Stimulated activated CD4-positive, alpha-beta T cell treated with anti-CD3 and anti-CD28 coated beads, Interleukin-2, amount 100 ng/mL, for 24 hours (primary cell): ENCODE measurements around the gene HDGF.

Experiments used
- DNase-seq, 2 donors: peaks; one replicate each; pipeline ENCODE4 v3.0.0-alpha.2; 2020

Gene HDGF

DNA sequence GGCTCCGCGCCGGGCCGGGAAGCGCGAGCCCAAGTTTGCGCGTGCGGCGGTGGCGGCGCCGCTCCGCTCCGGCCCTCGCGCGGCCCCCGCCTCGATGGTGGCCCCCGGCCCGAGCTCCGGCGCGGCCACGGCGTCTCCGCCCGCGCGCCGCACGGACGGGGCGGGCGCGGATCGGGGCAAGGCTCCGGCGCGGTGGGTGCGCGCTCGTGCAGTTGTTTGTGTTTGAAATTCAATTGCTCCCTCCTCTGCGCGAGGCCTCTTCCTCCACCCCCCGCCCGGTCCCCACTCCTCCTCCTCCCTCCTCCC lies at the start of gene HDGF:
HDGF (minus strand) TSS at position 225 of the 306 bp plus-strand sequence. CDS start 246 bp downstream, outside the sequence.
- DNase-seq = no peak

DNA sequence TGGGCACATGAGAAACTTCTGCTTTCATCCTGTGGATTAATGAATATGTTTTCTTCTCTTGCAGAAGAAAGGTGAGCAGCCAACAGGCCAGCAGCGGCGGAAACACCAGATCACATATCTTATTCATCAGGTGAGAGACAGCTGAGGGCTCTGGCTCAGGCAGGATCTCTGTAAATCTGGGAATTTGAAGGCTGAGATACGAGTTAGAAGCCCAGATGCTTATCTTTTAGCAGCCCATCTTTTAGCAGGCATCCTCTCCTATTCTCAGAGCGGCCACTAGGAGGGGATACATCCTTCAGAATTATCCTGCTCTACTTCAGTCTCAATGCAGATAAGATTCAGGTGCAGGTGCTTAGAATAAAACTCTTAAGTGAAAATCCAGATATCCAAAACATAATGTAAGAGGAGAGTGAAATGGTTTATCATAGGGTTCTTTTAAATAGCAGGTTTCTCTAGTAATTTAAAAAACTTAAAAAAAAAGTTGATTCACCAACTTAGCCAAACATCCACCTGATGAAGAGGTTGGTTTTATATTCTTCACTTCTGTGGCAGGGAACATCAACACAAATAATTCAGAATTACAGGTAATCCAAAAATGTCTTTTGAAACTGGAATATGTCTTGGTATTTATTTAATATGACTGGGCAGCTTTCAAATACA lies 45.9 kb upstream of the HDGF start:
- peak; percentile 56 to 57 for DNase-seq

DNA sequence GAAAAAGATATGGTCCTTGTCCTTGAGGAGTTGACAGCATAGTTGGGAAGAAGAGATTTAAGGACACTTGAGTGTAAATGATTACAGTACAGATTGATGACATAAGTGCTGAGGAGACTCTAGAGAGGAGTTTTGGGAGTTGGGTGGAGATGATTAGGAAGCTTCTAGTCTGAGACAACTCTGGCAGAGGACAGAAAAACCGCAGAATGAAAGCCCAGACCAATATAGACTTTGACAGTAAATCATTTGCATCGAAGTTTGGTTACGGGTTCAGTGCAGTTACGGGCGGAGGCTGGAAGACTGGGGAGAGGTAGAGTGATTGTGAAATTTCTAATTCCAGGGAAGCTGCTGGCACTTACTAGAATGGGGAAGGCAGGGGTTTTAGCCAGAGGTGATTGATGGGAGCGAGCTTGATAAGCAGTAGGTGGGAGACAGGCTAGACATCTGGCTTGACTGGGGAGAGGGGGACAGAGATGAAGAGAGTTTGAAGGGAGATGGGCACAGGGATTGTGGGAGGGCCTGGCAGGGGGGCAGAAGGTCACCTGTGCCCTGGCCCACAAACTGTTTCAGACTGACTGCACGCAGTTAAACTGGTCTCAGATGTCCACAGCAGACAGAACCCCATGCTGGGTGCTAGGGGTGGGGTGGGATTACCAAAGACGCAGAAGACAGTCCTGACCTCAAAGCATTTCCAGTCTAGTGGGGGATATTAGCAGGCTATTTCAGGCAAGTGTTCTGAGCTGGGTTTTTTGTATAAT lies 45.0 kb upstream of the HDGF start:
- DNase-seq = no peak

DNA sequence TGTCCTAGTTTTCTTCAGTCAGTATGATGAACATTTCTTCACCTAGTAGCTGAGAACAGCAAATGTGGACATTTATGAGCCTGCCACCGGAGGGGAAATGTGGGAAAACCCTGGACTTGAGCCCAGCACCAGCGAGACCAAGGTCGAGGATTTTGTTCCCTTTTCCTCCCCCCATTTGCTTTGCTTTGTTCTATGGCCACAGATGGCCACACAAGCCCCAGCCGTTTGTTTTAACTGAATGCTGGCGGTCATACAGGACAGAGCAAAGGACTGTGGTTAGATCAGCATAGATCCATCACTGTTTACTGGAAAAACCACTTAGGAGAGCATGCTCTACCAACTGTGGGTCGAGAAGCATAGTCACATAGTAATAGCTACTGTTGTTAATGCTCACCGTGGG lies 44.3 kb upstream of the HDGF start:
- DNase-seq = no peak

DNA sequence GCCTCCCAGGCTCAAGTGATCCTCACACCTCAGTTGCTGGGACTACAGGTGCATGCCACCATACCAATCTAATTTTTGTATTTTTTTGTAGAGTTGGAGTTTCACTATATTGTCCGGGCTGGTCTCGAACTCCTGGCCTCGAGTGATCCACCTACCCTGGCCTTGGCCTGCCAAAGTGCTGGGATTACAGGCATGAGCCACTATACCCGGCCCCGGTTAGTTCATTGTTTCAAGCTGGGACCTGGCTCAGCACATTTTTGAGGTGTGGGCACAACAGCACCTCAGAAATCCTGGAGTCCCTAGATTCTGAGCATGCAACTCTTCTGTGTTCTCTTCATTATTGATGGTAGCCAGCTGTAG lies 43.9 kb upstream of the HDGF start:
- DNase-seq = no peak

DNA sequence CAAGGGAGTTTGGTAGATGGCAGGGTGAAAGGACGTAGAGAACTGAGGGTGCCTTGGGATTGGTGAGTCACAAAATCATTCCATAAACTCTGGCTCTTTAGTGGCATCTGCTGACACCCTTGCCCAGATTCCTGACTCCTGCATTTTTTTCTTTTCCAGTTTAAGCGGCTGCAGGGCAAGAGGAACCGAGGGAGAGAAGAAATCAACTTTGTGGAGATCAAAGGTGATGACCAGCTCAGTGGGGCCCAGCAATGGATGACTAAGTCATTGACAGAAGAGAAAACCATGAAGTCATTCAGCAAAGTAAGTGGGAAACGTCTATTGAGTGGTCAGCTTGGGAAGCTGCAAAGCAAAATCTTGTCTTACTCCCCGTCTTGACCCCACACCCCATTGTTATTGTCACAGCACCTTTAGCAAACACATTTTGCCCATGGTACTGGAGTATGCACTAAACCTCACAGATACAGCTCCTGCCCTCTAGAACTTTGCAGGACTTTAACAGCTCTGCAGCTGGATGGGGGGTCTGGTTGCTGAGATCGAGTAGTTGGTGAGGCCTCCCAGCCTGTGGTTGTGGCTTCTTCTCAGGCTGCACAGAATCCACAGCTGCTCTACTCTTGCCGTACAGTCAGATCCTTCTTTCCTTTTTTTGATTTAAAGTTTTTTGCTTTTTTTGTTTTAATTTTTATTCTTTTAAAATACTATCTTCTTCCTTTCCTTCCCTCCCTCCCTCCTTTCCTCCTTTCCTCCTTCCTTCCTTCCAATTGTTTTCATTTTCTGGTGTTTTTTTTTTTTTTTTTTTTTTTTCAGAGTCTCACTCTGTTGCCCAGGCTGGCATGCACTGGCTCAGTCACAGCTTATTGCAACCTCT lies 43.3 kb upstream of the HDGF start:
- no peak for DNase-seq

DNA sequence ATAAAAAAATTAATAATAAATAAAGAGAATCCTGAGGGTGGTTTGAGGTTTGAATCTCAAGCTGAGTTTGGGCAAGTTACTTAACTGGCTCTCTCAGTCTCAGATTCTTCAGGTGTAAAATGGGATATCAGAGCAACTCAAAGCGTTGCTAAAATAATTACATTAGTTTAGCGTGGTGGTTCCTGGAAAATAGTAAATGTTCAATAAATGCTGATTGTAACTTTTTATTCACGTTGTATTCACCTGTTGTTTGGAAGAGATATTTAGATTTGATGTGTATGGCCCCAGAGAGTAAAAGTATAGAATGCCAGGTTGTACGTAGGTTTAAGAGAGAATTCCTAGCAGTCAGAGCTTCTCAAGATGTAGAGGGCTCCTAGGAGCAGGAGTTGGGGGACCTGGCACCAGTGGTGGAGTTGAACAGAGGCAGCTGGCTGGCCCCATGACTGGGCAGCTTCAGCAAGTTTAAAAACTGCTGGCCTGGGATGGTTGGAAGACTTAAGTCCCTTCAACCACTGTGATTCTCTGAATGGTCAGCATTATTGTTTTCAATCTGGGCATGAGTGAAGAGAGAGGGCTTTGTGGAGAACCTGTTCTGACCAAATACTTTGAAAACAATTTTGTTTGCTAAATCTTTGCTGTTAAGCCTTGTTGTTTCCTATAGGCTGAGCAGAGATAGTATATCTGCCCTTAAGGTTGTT lies 38.3 kb upstream of the HDGF start:
- DNase-seq = no peak

DNA sequence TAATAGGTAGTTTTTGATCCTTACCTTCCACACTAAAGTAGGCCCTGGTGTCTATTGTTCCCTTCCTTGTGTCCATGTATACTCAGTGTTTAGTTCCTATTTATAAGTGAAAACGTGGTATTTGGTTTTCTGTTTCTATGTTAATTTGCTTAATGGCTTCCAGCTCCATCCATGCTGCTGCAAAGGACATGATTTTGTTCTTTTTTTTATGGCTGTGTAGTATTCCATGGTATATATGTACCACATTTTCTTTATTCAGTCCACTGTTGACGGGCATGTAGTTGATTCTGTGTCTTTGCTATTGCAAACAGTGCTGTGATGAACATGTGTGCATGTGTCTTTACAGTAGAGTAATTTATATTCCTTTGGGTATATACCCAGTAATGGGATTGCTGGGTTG lies 36.7 kb upstream of the HDGF start:
- DNase-seq = no peak

DNA sequence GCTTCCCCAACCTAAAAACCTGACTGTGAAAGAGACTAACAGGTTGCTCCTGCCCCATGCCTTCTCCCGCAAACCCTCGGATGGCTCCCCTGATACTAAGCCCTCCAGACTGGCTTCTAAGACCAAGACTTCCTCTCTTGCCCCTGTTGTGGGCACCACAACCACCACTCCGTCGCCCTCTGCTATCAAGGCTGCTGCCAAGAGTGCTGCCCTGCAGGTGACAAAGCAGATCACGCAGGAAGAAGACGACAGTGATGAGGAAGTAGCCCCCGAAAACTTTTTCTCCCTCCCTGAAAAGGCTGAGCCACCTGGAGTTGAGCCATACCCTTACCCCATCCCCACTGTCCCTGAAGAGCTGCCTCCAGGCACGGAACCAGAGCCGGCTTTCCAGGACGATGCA lies 35.2 kb upstream of the HDGF start:
- DNase-seq = no peak

DNA sequence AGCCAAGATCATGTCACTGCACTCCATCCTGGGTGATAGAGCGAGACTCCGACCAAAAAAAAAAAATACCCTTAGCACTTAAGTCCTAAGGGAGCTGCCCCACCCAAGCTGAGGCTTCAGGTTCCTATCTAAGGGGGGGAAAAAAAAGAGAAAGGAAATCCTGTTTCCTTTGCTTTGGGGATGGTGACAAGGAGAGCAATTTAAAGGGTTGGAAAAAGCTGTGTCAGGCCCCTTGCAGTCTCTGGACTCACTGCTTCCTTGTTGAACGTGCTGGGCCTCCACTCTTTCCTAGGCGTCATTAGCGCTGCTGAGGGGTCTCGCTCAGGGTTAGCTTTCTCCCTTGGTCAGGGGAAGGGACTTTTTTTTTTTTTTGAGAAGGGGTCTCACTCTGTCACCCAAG lies 34.0 kb upstream of the HDGF start:
- DNase-seq = no peak

DNA sequence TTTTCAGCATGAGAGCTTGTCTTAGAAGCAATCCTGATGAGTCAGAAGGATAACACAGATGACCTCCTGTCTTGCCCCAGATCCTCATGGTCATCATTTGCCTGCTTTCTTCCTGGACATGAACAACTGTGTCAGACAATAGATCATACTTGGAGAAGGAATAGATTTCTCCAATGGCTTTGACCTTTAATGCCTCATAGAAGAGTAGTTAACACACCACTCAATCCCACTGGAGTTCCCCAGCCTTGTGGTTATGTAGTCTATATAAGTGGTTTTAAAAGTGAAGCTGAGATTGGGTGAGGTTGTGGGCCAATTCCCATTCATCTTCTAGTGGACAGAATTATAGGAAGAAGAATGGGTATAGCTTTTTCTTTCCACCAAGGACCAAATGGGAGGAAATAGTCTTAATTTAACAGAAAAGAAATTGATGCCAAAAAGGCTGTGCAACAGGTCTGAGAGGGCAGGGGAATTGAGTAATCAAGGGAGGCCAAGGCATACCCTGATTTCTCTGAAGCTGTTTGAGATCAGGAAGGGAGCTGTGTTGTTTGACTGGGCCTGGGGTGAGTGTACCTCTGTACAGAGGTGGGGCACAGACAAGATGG lies 30.2 kb upstream of the HDGF start:
- no peak for DNase-seq

DNA sequence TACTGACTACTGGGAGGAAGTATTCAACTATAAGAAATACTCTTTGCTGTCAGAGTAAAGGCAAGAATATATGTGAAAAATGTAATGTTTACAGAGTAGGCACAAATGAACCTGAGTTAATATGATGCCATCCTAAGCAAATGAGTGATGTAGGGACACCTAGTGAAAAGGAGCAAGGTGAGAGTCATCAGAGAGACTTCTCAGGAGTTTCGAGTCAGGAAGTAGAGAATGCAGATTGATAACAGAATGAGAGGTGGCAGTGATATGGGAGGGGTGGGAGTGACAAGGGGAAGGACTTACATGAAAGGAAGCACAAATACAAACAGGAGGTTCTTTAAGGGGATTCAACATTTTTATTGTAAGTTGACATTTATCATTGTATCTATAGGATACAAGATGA lies 26.1 kb upstream of the HDGF start:
- no peak for DNase-seq

DNA sequence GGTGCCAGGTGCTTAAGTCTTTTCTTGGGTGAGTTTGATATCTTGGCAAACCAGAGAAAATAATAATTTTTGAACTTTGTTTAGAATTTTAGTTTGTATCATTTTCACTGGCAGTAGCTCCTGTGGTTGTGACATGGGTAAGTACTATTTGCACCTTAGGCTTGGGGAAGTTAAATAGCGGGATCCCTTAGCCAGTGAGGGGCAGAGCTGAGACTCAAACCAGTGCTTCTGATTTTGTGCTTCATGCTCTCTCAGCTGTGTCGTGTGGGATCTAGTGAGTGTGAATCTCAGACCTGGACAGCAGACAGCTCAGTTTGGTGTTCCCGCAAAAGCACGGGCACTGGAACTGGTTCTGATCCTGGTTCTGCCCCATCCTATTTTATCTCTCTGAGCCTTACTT lies 25.5 kb upstream of the HDGF start:
- no peak for DNase-seq

DNA sequence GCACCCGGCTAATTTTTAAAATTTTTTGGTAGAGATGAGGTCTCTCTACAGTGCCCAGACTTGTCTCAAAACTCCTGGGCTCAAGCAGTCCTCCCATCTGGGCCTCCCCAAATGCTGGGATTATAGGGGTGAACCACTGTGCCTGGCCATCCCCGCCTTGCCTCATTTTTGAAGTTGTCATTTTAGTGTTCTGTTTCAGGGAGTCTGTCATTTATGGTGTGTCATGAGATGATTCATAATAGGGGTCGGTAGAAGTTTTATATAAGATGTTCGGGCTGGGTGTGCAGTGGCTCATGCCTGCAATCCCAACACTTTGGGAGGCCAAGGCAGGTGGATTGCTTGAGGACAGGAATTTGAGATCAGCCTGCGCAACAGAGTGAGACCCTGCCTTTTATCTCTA lies 24.3 kb upstream of the HDGF start:
- DNase-seq = no peak

DNA sequence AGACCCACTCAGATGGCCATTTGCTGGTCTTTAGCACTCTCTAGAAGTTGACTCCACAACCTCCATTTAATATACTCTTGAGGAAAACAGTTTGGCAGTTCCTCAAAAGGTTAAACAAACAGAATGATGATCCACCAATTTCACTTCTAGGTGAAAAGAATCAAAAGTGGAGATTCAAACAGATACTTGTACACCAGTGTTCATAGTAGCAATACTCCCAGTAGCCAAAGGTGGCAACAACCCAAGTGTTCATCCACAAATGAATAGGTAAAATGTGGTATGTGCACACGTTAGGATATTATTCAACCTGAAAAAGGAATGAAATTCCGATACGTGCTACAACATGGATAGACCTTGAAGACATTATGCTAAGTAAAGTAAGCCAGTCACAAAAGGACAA lies 22.1 kb upstream of the HDGF start:
- DNase-seq = no peak

DNA sequence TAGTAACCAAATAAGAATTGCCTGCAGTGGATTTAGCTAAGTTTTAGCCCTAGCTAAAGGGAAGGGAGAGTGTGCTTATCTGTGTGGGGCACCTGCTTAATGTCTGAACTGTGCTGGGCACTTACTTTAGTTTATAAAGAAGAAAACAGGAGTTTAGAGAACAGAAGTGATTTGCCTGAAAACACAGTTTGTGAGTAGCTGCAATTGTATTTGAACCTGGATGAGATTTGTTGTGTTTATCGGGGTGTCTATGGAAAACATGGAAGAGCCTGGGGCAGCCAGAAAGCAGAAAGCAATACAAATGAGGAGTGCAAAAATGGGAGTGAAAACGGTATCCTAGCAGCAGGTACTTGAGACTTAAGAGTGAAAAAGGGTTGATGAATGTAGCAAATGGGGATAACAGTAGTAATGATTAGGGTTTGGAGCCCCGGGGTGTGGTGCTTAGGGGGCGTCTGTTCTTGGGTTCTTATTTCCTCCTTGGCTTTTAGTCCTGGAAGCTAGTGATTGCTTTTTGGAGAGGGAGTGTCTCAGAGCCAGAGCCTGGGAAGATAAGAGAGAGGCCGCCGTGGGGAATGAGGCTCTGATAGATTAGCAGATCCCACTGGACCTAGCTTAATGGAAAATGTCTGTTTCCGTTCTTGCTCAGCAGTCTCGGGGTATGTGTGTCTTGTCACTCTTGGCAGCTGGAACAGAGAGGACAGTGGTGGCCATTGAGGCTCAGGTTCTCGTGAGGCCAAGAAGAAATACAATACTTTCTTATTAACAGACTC lies 21.4 kb upstream of the HDGF start:
- no peak for DNase-seq

DNA sequence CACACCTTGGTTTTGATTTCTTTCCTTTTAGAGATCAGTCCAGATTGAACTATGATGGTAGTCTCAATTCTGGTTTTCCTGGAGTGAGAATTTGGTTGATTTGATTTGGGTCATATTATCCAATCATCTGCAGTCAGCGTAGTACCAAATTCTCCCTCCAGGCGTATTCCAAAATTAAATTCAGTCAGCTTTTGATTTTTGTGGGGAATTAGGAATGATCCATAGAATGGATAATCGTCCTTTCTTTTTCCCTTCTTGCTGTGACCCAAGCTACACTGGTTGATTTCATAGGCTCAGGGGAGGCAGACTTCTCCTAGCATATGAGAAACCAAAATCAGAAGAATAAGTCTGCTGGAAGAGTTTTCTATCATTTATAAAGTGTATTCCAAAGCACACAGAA lies 20.7 kb upstream of the HDGF start:
- no peak for DNase-seq

DNA sequence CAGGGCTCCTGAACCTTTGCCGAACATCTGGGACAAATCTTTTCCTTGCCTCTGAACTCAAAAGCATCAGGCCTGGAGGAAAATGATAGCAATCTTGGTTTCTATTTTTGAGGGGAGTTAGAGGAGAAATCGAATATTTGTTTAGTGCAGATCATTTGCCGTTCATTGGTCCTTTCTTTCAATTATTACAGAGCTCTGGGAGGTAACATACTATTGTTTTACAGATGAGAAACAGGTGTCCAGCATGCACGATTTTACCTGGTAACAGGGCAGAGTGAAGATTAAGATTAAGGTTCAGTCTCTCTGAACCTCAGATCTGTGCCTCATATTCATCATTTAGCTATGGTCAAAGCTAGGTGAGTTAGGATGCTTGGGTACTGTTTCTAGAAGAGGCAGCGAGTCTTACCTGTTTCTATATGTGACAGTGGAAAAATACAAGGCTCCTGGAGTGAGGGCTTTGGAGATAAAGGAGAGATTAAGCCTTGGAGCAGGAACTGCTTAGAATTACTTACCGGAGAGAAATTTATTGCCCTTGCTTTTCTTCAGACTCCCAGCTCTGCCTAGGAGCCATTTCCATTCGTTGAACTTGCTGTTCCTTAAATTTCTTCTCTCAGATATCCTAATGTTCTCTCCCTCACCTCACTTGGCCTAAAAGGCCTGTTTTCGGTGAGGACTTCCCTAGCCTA lies 17.3 kb upstream of the HDGF start:
- DNase-seq = no peak

DNA sequence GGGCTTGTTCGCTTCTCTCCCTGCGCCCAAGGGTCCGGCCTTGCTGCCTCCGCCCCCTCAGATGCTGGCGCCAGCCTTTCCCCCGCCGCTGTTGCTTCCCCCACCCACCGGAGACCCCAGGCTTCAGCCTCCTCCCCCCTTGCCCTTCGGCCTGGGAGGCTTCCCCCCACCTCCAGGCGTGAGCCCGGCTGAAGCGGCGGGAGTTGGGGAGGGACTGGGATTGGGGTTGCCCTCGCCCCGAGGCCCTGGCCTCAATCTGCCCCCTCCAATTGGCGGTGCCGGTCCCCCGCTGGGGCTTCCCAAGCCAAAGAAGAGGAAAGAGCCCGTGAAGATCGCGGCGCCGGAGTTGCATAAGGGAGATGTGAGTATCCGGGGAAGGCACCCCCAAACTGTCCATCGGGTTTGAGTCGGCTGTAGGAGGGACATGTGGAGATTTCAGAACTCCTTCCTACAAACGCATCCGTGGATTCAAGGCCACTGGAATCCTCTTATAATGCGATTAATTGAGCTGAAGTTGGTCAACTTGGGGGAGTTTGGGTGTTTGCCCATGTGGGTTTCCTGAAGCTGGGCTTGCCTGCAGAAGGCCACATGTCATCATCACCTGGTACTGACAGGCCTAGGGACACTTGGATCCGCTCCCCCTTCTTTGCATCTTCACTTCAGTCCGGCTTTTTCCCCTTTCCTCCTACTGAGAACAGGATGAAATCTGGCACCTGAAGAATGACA lies 16.6 kb upstream of the HDGF start:
- peak; percentile 43 to 50 for DNase-seq

DNA sequence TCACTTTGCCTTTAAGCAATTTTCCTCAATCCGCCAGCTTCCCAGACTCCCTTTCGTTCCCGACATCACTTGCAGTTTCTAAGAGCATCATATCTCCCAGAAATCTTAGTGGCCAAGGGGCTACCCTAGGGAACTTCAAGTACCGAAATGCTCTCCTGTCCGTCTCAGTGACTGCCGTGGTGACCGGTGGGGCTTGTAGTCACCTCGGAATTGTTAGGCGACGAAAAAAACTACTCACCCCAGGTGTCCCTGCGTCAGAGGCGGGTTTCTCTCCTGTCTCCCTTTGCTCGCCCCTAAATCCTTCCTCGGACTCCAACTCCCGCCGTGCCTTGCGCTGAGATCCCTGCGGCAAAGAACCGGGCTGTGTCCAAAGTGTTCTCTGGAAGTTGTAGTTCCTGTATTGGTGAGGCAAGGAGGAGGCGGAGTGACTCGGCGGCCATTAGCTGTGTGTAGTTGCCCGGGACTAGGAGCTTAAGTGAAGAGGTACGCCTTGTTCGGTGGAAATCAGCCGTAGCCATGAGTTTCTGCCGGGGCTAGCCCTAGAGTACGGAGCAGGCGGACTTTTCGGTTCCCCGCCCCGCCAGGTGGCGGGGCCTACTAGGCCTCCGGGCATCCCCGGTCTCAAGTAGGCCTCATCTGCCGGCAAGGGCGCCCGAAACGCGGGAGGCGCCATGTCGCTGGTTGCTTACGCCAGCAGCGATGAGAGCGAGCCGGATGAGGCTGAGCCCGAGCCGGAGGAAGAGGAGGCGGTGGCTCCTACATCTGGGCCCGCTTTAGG lies 15.8 kb upstream of the HDGF start, which contains the start of gene PRCC:
PRCC (plus strand) TSS at position 435 of the 778 bp plus-strand sequence; CDS start at position 672, 237 bp downstream.
- DNase-seq = peak; percentile 93 to 95
